ENCODE data around the gene RNF38.

The RNF38 gene

DNA sequence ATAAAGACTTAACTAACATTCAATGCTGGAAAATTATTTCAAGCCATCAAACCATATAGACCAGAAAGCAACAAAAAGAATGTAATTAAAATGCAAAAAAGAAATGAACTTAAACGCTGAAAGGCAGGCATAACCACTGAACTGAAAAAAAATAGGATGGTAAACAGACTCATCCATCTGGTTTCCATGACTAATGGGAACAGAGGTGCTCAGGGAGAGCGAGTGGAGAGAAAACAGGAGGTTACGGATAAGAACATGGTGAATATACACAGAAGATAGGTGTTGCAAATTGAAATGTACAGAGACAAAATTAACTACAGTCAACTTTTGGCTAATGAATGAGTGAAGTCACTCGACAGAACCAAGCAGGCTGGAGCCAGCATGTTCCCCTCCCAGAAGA is 43.5 kb upstream of the RNF38 start:
- TF ChIP-seq CTCF (IDR thresholded peaks at IDR 0.05) = no peak
- H3K27me3 ChIP-seq (ENCODE audit: control insufficient read depth, insufficient read depth, low read length) = no peaks in the 10 kb centered on the region
- no peaks in the 10 kb centered on the region for H3K36me3 ChIP-seq (ENCODE audit: control insufficient read depth, insufficient read depth, low read length)
- no peak overlapping the region for H3K9ac ChIP-seq
- no peaks in the 10 kb centered on the region for H3K9me3 ChIP-seq (ENCODE audit: control insufficient read depth, low read length)
- no peak overlapping the region for H3K27ac ChIP-seq
- H2AFZ ChIP-seq = no peak overlapping the region
- no peak overlapping the region for H3K4me3 ChIP-seq (ENCODE audit: low read depth, low read length)
- no peaks in the 10 kb centered on the region for H3K79me2 ChIP-seq
- H3K4me1 ChIP-seq = no peaks in the 10 kb centered on the region
- no peak overlapping the region for H3K4me2 ChIP-seq (ENCODE audit: low read length)

DNA sequence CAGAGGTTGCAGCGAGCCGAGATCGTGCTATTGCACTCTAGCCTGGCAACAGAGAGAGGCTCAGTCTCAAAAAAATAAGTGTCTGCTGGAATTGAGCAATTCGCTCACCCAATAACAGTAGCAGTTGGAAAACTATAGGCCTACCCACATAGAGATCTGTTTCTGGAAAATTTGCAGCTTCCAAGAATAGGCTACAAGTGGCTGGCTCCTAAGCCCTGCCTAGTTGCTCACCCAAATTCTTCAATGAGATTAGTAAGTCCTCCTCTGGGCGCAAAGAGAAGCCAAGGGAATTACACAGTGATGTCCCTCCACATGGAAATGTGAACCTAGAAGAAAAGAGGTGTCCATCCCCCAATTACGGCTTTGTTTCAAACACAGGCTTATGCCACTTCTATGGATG is 42.6 kb upstream of the RNF38 start:
- Histone ChIP-seq H3K4me2 (ENCODE audit: low read length) (no peak overlapping the region), H3K27me3 (ENCODE audit: control insufficient read depth, insufficient read depth, low read length) (no peaks in the 10 kb centered on the region), H3K9ac (no peak overlapping the region), H3K9me3 (ENCODE audit: control insufficient read depth, low read length) (no peaks in the 10 kb centered on the region), H3K27ac (no peak overlapping the region), H3K36me3 (ENCODE audit: control insufficient read depth, insufficient read depth, low read length) (no peaks in the 10 kb centered on the region), H3K4me1 (peaks cover 5% of the 10 kb centered on the region), H2AFZ (no peak overlapping the region), H3K4me3 (ENCODE audit: low read depth, low read length) (no peak overlapping the region), H3K79me2 (no peaks in the 10 kb centered on the region)
- no peak for TF ChIP-seq CTCF (IDR thresholded peaks at IDR 0.05)

DNA sequence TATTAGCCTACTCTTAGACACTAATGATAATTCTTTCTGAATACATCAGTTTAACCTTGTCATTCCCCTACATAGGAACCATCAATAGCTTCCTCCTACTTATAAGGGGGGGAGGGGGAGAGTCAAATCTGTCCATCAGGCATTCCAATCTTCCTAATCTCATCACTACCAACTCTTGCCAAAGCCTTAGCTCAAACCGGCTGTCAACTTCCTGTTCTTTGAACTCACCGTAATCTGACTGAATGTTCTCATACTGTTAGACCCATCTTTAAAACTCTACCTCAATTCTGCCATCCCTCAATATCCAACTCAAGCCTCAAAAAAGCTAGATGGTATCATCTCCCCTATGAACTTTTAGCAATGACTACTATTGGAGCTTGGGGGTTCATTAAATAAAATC is 41.9 kb upstream of the RNF38 start:
- H3K36me3 ChIP-seq (ENCODE audit: control insufficient read depth, insufficient read depth, low read length) = no peaks in the 10 kb centered on the region
- no peak overlapping the region for H3K4me2 ChIP-seq (ENCODE audit: low read length)
- no peaks in the 10 kb centered on the region for H3K27me3 ChIP-seq (ENCODE audit: control insufficient read depth, insufficient read depth, low read length)
- no peaks in the 10 kb centered on the region for H3K79me2 ChIP-seq
- H2AFZ ChIP-seq = no peak overlapping the region
- H3K9me3 ChIP-seq (ENCODE audit: control insufficient read depth, low read length) = no peaks in the 10 kb centered on the region
- no peak overlapping the region for H3K9ac ChIP-seq
- peaks cover 7% of the 10 kb centered on the region for H3K4me1 ChIP-seq
- no peak for TF ChIP-seq CTCF (IDR thresholded peaks at IDR 0.05)
- no peak overlapping the region for H3K4me3 ChIP-seq (ENCODE audit: low read depth, low read length)
- no peak overlapping the region for H3K27ac ChIP-seq

DNA sequence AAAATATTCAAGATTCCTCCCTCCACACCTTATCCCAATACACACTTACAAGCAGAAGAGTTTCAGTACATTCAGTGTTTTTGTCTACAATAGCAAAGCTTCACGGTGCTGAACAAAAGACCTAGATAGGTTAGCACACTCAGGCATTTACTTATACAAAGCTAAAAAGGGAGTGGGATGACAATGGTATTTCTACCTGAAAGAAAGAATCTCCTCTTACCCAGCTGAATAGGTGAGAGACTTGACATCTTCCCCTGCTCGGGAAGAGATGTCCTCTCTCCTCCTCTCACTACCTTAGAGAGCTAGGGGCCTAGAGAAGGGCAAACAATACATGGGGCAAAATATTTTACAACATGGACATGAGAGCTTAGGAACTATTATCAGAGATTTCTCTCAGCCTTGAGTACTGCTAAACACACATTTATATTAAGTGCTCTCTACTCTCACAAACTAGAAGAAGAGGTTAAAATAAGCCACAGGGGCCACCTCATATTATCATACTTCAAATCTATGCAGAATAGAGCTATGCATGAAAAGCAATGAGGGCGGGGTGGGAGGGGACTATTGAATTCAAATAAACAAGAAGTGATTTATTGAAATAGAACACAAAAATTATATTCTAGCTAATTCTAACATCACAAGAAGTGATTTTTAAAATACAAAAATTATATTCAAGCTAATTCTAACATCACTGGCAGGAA is 38.6 kb upstream of the RNF38 start:
- TF ChIP-seq CTCF (IDR thresholded peaks at IDR 0.05) = no peak
- H3K4me3 ChIP-seq (ENCODE audit: low read depth, low read length) = no peak overlapping the region
- H3K4me1 ChIP-seq = peaks cover 7% of the 10 kb centered on the region
- H3K4me2 ChIP-seq (ENCODE audit: low read length) = no peak overlapping the region
- no peak overlapping the region for H3K27ac ChIP-seq
- H3K27me3 ChIP-seq (ENCODE audit: control insufficient read depth, insufficient read depth, low read length) = no peaks in the 10 kb centered on the region
- H3K9me3 ChIP-seq (ENCODE audit: control insufficient read depth, low read length) = no peaks in the 10 kb centered on the region
- no peaks in the 10 kb centered on the region for H3K79me2 ChIP-seq
- H3K9ac ChIP-seq = no peak overlapping the region
- no peak overlapping the region for H2AFZ ChIP-seq
- no peaks in the 10 kb centered on the region for H3K36me3 ChIP-seq (ENCODE audit: control insufficient read depth, insufficient read depth, low read length)

DNA sequence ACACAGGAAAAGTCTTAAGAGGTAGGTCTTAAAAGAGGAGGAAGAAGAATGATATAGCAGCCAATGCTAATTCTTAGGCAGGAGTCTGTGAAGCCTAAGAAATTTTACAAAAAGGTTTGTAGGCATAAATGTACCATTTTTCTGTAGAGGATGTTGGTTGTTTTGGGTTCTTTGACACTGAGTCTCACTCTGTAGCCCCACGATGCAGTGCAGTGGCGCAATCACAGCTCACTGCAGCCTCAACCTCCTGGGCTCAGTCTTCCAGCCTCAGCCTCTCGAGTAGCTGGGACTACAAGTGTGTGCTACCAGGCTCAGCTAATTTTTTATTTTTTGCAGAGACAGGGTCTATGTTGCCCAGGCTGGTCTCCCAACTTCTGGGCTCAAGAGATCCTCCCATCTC is 37.7 kb upstream of the RNF38 start:
- Histone ChIP-seq H3K36me3 (ENCODE audit: control insufficient read depth, insufficient read depth, low read length) (no peaks in the 10 kb centered on the region), H3K4me1 (peaks cover 7% of the 10 kb centered on the region), H2AFZ (no peak overlapping the region), H3K9ac (no peak overlapping the region), H3K4me3 (ENCODE audit: low read depth, low read length) (no peak overlapping the region), H3K79me2 (no peaks in the 10 kb centered on the region), H3K9me3 (ENCODE audit: control insufficient read depth, low read length) (no peaks in the 10 kb centered on the region), H3K4me2 (ENCODE audit: low read length) (no peak overlapping the region), H3K27me3 (ENCODE audit: control insufficient read depth, insufficient read depth, low read length) (no peaks in the 10 kb centered on the region), H3K27ac (no peak overlapping the region)
- TF ChIP-seq CTCF (IDR thresholded peaks at IDR 0.05) = no peak

Measured in parathyroid adenoma (tissue), 2 donors.